H1 (cell line): ENCODE data around the gene TOMM40L.

ENCODE experiments used
- ATF3 ChIP-seq: IDR thresholded peaks from 2 replicates; pipeline ENCODE4 v1.6.1; 2011; ENCODE audit warnings: low read depth, mild to moderate bottlenecking, low read length; ENCODE audit not compliant: insufficient read depth
- BACH1 ChIP-seq: IDR thresholded peaks from 2 replicates; pipeline ENCODE4 v1.6.1; 2012; ENCODE audit warnings: low read length, improper control_type of control experiment
- CBX8 ChIP-seq: fragments of 300-800, 300-1000 bp; sonication (generic); IDR thresholded peaks from 2 replicates; pipeline ENCODE4 v1.7.1; 2016; ENCODE audit warnings: low read depth, low read length, borderline replicate concordance
- CEBPB ChIP-seq: IDR thresholded peaks from 2 replicates; pipeline ENCODE4 v1.6.1; 2012; ENCODE audit warnings: low read depth, low read length
- POLR2A ChIP-seq, 2 experiments: IDR thresholded peaks; 1 replicate in 1 of 2; 2 replicates in 1 of 2; pipeline ENCODE4 v1.6.1; 2011; ENCODE audit warnings: low read depth in 2 of 2, low read length in 2 of 2, mild to moderate bottlenecking in 2 of 2; ENCODE audit errors: control extremely low read depth in 1 of 2
- TCF12 ChIP-seq: IDR thresholded peaks from 2 replicates; pipeline ENCODE4 v1.6.1; 2011; ENCODE audit warnings: low read depth, mild to moderate bottlenecking, low read length
- YY1 ChIP-seq: IDR thresholded peaks from 2 replicates; pipeline ENCODE4 v1.6.1; 2011; ENCODE audit warnings: low read depth, mild to moderate bottlenecking, low read length

DNA sequence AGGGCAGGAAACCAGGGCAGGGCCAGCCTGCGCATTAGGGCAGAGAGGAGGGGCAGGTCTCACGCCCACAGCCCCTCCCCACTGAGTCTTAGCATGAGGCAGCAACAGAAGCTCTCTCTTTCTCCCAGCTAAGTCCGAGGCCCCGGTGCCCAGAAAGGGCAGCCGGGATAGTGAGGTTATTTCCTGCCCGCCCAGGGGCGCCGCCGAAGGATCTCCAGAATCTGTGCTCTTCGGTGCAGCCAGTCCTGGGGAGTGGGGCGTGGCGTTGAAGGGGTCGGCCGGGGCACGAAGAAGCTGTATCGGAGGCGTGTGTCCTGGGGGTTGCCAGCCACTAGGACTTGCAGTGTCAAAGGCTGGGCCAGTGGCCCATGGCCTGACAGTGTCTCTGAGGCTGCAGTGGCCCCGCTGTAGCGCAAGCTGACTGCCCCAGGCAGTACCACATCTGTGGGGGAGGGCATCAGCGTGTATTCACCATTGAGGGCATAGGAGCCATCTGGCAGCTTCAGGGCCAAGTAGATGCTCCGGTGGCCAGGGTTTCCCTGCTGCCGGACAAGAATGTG is 34.8 kb upstream of the TOMM40L start:
- no peak for TF ChIP-seq CBX8
- no peak for TF ChIP-seq TCF12
- TF ChIP-seq BACH1 = no peak
- no peak for TF ChIP-seq POLR2A (IDR thresholded peaks at IDR 0.05; ENCODE audit: control extremely low read depth in 1 of 2, low read depth in 2 of 2, low read length in 2 of 2)
- TF ChIP-seq YY1 = no peak
- TF ChIP-seq ATF3 = no peak
- no peak for TF ChIP-seq CEBPB
